ENCODE data around the gene STK17B. TPM values are rescaled to one million over a fixed set of nuclear protein-coding genes. Genes with fewer than 3 reads are reported as not detected.
"Not testable (repeated sequence)": the region's sequence is repeated elsewhere in the genome, so short reads cannot be mapped to it uniquely, and the experiment has no call there.

STK17B gene
- total RNA-seq, 3 donors from 2014 or later, result 51.7 to 85.8 (median 57.7) TPM

- Histone ChIP-seq H3K4me1 (no peaks in the 10 kb centered on the region), H3K4me3 (no peak overlapping the region), H3K27ac (no peak overlapping the region), H3K27me3 (no peaks in the 10 kb centered on the region), H3K36me3 (no peaks in the 10 kb centered on the region), H3K9me3 (no peaks in the 10 kb centered on the region)
- DNase-seq (ENCODE audit: low spot score in 2 of 2), result no peak
- TF ChIP-seq CTCF (IDR thresholded peaks at IDR 0.05) (no peak), POLR2A (IDR thresholded peaks at IDR 0.05) (no peak), POLR2AphosphoS5 (IDR thresholded peaks at IDR 0.05) (no peak)
- intact Hi-C loops (cut with DNase I; ENCODE audit: low total_unique reads), result no loop called here
Measured at GRCh38 chr2:196097864-196098660, 73.3 kb downstream of the STK17B start.

DNA sequence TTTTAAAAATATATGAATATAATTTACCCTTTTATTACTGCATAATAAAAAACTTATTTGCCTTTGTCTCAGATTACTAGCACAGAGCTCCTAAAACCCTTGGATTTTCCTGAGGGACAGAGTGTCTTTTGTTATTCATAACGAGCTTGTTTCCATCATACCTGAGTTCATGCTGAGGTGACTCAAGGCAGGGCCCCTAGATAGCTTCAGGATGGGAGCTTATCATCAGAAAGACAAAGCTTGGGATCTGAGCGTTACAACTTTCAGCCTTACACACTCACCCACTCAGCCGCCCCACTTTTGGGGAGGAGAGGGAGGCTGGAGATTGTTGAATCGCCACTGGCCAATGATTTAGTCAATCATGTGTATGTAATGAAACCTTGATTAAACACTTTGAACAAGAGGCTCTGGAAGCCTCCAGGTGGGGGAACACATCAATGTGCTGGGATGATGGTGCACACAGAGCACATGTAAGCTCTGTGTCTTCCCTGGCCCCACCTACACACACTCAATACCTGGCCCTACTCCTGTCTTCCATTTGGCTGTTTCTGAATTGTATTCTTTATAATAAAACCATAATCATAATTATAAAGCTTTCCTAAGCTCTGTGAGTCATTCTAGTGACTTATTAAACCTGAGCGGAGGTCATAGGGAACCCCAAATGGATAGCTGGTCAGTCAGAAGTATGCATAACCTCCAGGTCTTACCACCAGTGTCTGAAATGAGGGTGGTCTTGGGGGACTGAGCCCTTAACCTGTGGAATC is 74.2 kb downstream of the STK17B start:
- DNase-seq (ENCODE audit: low spot score in 2 of 2), result no peak
- H3K27me3 ChIP-seq, result no peaks in the 10 kb centered on the region
- H3K4me1 ChIP-seq, result no peaks in the 10 kb centered on the region
- intact Hi-C loops (cut with DNase I; ENCODE audit: low total_unique reads), result no loop called here
- TF ChIP-seq POLR2A (IDR thresholded peaks at IDR 0.05) (no peak), POLR2AphosphoS5 (IDR thresholded peaks at IDR 0.05) (no peak), CTCF (IDR thresholded peaks at IDR 0.05) (no peak)
- no peaks in the 10 kb centered on the region for H3K36me3 ChIP-seq
- H3K9me3 ChIP-seq, result no peaks in the 10 kb centered on the region
- H3K4me3 ChIP-seq, result no peak overlapping the region
- no peak overlapping the region for H3K27ac ChIP-seq

DNA sequence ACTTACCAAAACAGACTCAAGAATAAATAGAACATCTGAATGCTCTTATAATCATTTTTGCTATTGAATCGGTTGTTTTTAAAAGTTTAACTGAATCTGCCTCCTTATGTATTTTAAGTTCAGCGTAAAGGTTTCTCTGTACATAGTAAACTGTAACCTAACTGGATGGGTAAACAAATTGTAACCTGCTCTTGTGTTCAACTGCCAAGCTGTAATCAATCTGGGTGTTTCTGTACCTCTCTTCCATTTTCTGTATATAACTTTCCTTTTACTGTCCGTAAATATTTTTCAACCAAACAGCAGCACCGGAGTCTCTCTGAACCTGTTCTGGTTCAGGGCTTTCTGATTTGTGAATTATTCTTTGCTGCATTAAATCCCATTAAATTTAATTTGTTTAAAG is 75.1 kb downstream of the STK17B start:
- Histone ChIP-seq H3K27me3 (no peaks in the 10 kb centered on the region), H3K9me3 (no peaks in the 10 kb centered on the region)
- TF ChIP-seq POLR2A (IDR thresholded peaks at IDR 0.05) (no peak), CTCF (IDR thresholded peaks at IDR 0.05) (no peak), POLR2AphosphoS5 (IDR thresholded peaks at IDR 0.05) (no peak)

DNA sequence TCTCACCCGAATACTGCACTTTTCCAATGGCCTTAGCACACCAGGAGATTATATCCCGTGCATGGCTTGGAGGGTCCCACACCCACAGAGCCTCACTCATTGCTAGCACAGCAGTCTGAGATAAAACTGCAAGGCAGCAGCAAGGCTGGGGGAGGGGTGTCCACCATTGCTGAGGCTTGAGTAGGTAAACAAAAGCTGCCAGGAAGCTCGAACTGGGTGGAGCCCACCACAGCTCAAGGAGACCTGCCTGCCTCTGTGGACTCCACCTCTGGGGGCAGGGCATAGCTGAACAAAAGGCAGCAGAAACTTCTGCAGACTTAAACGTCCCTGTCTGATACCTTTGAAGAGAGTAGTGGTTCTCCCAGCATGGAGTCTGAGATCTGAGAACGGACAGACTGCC is 81.9 kb downstream of the STK17B start:
- H3K9me3 ChIP-seq; H3K27ac ChIP-seq; H3K4me1 ChIP-seq; H3K27me3 ChIP-seq; DNase-seq (ENCODE audit: low spot score in 2 of 2); H3K36me3 ChIP-seq; H3K4me3 ChIP-seq; intact Hi-C loops (cut with DNase I; ENCODE audit: low total_unique reads): not testable (repeated sequence)

More for the DNA sequence above, 75.1 kb downstream of the STK17B start:
- H3K4me3 ChIP-seq, result no peak overlapping the region
- no peaks in the 10 kb centered on the region for H3K4me1 ChIP-seq
- no peaks in the 10 kb centered on the region for H3K36me3 ChIP-seq
- H3K27ac ChIP-seq, result no peak overlapping the region
- intact Hi-C loops (cut with DNase I; ENCODE audit: low total_unique reads), result no loop called here
- DNase-seq (ENCODE audit: low spot score in 2 of 2), result no peak

GRCh38 chr2:196088203-196088602 is 83.2 kb downstream of the STK17B start:
- no peaks in the 10 kb centered on the region for H3K36me3 ChIP-seq
- peaks cover 0 to 6% of the 10 kb centered on the region in 2 donors for H3K9me3 ChIP-seq
- TF ChIP-seq POLR2A (IDR thresholded peaks at IDR 0.05) (no peak), CTCF (IDR thresholded peaks at IDR 0.05) (no peak), POLR2AphosphoS5 (IDR thresholded peaks at IDR 0.05) (no peak)
- no peak overlapping the region for H3K4me3 ChIP-seq
- intact Hi-C loops (cut with DNase I; ENCODE audit: low total_unique reads), result no loop called here
- DNase-seq (ENCODE audit: low spot score in 2 of 2), result no peak
- no peaks in the 10 kb centered on the region for H3K4me1 ChIP-seq
- H3K27me3 ChIP-seq, result no peaks in the 10 kb centered on the region
- no peak overlapping the region for H3K27ac ChIP-seq
